Upper lobe of left lung (tissue), 4 donors: ENCODE results near the gene C10orf67.

Experiments
- CTCF ChIP-seq, 6 experiments: fragments of 450-650 bp in 4 of 6; fragments of 200-600 bp in 2 of 6; sonication (generic) in 2 of 6; IDR thresholded peaks; one replicate each; pipeline ENCODE4 v1.5.1; 2016 to 2019; ENCODE audit warnings: antibody characterized with exemption in 6 of 6
- POLR2A ChIP-seq, 4 donors: fragments of 450-650 bp; IDR thresholded peaks; one replicate each; pipeline ENCODE4 v1.5.1; 2016 to 2017; ENCODE audit warnings: antibody characterized with exemption in 4 of 4, mild to moderate bottlenecking in 2 of 4
- POLR2AphosphoS5 ChIP-seq, 2 donors: sonication (generic); formaldehyde crosslinking; IDR thresholded peaks; one replicate each; pipeline ENCODE4 v1.5.1; 2017; ENCODE audit warnings: antibody characterized with exemption in 2 of 2

- TF ChIP-seq POLR2AphosphoS5 (IDR thresholded peaks at IDR 0.05): no peak
- no peak for TF ChIP-seq CTCF (IDR thresholded peaks at IDR 0.05)
- TF ChIP-seq POLR2A (IDR thresholded peaks at IDR 0.05): no peak
Observed at GRCh38 chr10:23317416-23317815, 27.2 kb downstream of the C10orf67 start.
